ENCODE results near the gene NOS3. TPM values are rescaled to one million over a fixed set of nuclear protein-coding genes. Genes with fewer than 3 reads are reported as not detected.

The NOS3 gene
- total and polyA plus RNA-seq, 9 of the 15 experiments (the other 6 are each of a cell fraction or from before 2014, with no cell fraction given), result 1.1 to 121 (median 23.6) TPM

- peak; percentile 17; the same call in 1 of the 2 replicates for TF ChIP-seq E4F1 (CRISPR knock-in tag; IDR thresholded peaks at IDR 0.05; ENCODE audit: borderline replicate concordance)
- TF ChIP-seq ZNF239 (CRISPR knock-in tag; IDR thresholded peaks at IDR 0.05), result peak; percentile 75
- TF ChIP-seq HDGF (IDR thresholded peaks at IDR 0.05), result peak; percentile 98
- TF ChIP-seq ZNF586 (CRISPR knock-in tag; conservative IDR thresholded peaks at IDR 0.05), result 0 out of 2 replicates have a peak, but pooled peaks have one; percentile 71
- no peak for TF ChIP-seq ZNF232 (CRISPR knock-in tag; IDR thresholded peaks at IDR 0.05)
- peak; percentile 39 for TF ChIP-seq POLR2B (IDR thresholded peaks at IDR 0.05; ENCODE audit: low read depth, partially characterized antibody)
- peak; percentile 94 for TF ChIP-seq JUND (IDR thresholded peaks at IDR 0.05; ENCODE audit: borderline replicate concordance, low read depth, low read length)
- peak; percentile 90; the same call in 2 of the 3 replicates for TF ChIP-seq JUND (tag; IDR thresholded peaks at IDR 0.05; ENCODE audit: borderline replicate concordance, low read depth, low read length)
- peak; percentile 22; the same call in 1 of the 2 replicates for TF ChIP-seq ZKSCAN3 (CRISPR knock-in tag; IDR thresholded peaks at IDR 0.05)
- no peak for TF ChIP-seq THRA (IDR thresholded peaks at IDR 0.05)
- peak; percentile 82; the same call in 1 of the 2 replicates for TF ChIP-seq ZFPM2 (CRISPR knock-in tag; IDR thresholded peaks at IDR 0.05)
- peak; percentile 51 for TF ChIP-seq TAF1 (IDR thresholded peaks at IDR 0.05; ENCODE audit: control insufficient read depth, extremely low read depth, insufficient read depth, low read length, severe bottlenecking)
- TF ChIP-seq ZNF668 (CRISPR knock-in tag; IDR thresholded peaks at IDR 0.05), result peak; percentile 89
- TF ChIP-seq, protein P1, sequence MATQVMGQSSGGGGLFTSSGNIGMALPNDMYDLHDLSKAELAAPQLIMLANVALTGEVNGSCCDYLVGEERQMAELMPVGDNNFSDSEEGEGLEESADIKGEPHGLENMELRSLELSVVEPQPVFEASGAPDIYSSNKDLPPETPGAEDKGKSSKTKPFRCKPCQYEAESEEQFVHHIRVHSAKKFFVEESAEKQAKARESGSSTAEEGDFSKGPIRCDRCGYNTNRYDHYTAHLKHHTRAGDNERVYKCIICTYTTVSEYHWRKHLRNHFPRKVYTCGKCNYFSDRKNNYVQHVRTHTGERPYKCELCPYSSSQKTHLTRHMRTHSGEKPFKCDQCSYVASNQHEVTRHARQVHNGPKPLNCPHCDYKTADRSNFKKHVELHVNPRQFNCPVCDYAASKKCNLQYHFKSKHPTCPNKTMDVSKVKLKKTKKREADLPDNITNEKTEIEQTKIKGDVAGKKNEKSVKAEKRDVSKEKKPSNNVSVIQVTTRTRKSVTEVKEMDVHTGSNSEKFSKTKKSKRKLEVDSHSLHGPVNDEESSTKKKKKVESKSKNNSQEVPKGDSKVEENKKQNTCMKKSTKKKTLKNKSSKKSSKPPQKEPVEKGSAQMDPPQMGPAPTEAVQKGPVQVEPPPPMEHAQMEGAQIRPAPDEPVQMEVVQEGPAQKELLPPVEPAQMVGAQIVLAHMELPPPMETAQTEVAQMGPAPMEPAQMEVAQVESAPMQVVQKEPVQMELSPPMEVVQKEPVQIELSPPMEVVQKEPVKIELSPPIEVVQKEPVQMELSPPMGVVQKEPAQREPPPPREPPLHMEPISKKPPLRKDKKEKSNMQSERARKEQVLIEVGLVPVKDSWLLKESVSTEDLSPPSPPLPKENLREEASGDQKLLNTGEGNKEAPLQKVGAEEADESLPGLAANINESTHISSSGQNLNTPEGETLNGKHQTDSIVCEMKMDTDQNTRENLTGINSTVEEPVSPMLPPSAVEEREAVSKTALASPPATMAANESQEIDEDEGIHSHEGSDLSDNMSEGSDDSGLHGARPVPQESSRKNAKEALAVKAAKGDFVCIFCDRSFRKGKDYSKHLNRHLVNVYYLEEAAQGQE (IDR thresholded peaks at IDR 0.05; ENCODE audit: borderline replicate concordance), result peak; percentile 56; the same call in 1 of the 2 replicates
- TF ChIP-seq, protein P1 (CRISPR knock-in tag; IDR thresholded peaks at IDR 0.05; ENCODE audit: low read depth), result 0 out of 2 replicates have a peak, but pooled peaks have one; percentile 50
Observed at GRCh38 chr7:150959739-150960734, 30.8 kb upstream of the NOS3 start (continued).

Measured in K562 (cell line).